GM12874 (cell line): Measurements from ENCODE around the gene SUPT6H.

Source experiments
- CTCF ChIP-seq: IDR thresholded peaks from 2 replicates; pipeline ENCODE4 v1.5.1; 2011; ENCODE audit warnings: low read depth, mild to moderate bottlenecking, control low read depth, low read length, moderate library complexity; ENCODE audit not compliant: insufficient read depth

The SUPT6H gene

GRCh38 chr17:28704219-28704858 is 42.3 kb downstream of the SUPT6H start:
- TF ChIP-seq CTCF = no peak

- TF ChIP-seq CTCF = no peak
Observed at GRCh38 chr17:28705074-28705659, 43.2 kb downstream of the SUPT6H start.

GRCh38 chr17:28705728-28706334 is 43.8 kb downstream of the SUPT6H start:
- TF ChIP-seq CTCF = no peak

GRCh38 chr17:28706471-28707338 is 44.7 kb downstream of the SUPT6H start:
- TF ChIP-seq CTCF = no peak

- TF ChIP-seq CTCF = no peak
Observed at GRCh38 chr17:28707339-28707720, 45.3 kb downstream of the SUPT6H start.

- no peak for TF ChIP-seq CTCF
Observed at GRCh38 chr17:28710861-28711722, 49.1 kb downstream of the SUPT6H start.

- no peak for TF ChIP-seq CTCF
Observed at GRCh38 chr17:28711723-28712031, 49.7 kb downstream of the SUPT6H start, which contains the start of gene PROCA1. PROCA1 (minus strand) TSS chr17:28711888; CDS start chr17:28711660, 228 bp downstream.
